GM12801 (cell line): ENCODE measurements around the gene SAMD9.

Source experiments
- TF ChIP-seq, protein P1 (sequence below): IDR thresholded peaks from one replicate; pipeline ENCODE4 v1.5.1; 2011; ENCODE audit warnings: control low read depth; ENCODE audit not compliant: insufficient read length; ENCODE audit errors: extremely low read depth

The SAMD9 gene

DNA sequence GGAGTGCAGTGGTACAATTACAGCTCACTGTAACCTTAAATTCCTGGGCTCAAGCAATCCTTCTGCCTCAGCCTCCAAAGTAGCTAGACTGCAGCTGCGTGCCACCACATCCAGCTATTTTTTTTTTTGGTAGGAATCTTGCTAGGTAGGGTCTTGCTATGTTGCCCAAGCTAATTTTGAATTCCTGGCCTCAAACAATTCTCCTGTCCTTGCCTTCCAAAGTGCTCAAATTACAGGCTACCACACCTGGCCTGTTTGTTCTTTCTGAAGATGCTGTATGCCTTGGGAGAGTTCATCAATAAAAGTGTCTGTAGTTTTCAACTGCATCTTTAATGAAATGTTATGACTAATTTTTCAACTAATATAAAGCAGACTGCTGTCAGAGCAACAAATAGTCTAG lies 452 bp downstream of the SAMD9 start:
- TF ChIP-seq, protein P1, sequence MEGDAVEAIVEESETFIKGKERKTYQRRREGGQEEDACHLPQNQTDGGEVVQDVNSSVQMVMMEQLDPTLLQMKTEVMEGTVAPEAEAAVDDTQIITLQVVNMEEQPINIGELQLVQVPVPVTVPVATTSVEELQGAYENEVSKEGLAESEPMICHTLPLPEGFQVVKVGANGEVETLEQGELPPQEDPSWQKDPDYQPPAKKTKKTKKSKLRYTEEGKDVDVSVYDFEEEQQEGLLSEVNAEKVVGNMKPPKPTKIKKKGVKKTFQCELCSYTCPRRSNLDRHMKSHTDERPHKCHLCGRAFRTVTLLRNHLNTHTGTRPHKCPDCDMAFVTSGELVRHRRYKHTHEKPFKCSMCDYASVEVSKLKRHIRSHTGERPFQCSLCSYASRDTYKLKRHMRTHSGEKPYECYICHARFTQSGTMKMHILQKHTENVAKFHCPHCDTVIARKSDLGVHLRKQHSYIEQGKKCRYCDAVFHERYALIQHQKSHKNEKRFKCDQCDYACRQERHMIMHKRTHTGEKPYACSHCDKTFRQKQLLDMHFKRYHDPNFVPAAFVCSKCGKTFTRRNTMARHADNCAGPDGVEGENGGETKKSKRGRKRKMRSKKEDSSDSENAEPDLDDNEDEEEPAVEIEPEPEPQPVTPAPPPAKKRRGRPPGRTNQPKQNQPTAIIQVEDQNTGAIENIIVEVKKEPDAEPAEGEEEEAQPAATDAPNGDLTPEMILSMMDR, result no peak

DNA sequence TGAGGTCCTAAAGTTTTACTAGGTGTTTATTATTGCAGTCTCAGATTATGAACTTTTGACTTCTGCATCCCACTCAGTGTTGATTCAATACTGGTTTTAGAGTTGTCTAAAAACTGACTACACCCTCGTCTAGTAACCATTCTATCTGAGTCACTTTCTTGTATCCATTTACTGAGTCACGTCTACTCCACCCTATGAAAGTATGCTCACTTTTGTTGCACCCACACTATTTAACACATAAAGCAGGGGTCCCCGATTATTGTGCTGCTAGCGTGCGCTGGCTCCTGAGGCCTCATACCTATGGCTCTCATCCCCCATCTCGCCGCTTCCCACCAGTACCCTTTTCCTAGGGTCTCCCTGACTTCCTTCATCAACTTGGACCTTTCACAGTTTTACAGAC lies 2.0 kb downstream of the SAMD9 start:
- TF ChIP-seq, protein P1, result no peak

DNA sequence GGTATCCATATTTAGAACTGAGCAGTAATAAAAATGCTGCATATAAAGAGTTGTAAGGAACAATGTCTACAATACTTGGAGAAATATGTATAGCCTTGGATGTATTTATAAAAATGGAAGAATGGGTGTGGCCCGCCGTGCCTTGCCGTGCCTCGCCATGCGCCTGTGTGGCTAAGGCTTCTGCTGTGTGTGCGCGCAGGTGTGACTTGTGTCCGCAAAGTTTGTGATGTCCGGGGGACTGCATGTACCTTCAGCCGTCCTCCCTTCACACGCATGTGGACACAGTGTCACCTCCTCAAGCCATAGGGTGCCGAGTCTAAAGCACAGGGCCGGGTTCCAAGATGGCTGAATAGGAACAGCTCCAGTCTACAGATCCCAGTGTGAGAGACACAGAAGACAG lies 9.8 kb downstream of the SAMD9 start:
- TF ChIP-seq, protein P1, result no peak

DNA sequence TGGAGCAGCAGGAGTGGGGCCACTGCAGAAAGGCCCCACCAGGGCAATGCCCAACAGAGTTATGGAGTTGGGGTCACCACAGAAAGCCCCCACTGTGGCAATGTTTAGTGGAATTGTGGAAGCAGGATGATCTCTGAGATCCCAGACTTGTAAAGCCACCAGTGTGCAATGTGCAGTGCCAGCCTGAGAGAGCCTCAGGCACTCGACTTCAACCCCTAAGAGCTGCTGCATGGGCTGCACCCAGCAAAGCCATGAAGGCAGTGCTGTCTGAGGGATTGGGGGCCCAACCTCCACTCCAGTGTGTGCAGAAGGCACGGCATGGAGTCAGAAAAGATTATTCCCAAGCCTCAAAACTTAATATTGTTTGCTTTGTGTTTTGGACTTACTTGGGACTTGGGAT lies 20.4 kb downstream of the SAMD9 start:
- TF ChIP-seq, protein P1, result no peak

DNA sequence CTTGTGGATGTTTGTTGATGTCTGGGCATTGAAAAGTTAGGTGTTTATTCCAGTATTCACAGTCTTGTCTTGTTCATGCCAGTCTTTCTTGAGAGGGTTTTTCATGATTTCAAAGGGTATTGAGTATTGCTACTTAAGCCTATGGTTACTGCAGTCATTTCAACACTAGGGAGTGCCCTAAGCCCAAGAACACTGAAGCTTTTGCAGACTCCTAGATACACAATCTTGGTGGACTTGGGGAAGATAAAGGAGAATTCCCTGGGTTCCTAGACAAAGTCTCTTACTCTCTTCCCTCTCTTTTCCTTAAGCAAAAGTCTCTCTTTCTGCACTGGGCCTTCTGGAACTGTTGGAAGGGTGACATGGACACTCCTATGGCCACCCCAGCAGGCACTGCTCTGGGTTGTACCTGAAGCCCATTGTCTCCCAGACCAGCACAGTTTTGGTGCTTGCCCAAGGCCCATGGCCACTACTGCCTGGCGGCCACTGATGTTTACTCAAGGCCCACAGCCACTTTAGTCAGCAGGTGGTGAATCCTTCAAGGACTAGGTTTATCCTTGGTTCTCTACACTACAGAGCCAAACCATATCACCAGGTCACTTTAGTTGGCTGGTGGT lies 24.9 kb downstream of the SAMD9 start:
- TF ChIP-seq, protein P1, result no peak

DNA sequence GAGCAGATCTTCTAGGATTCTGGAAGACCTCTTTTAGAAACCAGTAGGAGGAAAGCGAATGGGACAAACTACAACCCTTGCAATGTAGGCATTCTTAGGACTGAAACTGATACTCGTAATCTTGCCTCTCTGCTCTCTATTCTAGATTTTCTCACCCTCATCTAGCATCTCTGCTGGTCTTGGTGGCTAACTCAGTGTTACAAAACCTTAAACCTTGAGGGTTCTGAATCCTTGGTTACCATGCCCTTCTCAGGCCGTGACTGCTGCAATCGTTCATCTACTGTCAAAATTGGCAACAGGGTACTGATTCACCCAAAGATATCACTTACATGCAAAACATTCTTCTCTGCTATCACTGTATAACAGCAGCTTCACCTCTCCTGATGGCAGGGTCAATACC lies 55.2 kb downstream of the SAMD9 start:
- TF ChIP-seq, protein P1, result no peak

DNA sequence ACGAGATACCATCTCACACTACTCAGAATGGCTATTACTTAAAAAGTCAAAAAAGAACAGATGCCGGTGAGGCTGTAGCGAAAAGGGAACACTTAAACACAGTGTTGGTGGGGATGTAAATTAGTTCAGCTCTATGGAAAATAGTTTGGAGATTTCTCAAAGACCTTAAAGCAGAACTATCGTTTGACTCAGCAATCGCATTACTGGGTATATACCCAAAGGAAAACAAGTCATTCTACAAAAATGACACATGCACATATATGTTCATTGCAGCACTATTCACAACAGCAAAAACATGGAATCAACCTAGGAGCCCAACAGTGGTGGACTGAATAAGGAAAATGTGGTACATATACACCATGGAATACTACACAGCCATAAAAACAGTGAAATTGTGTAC lies 56.9 kb downstream of the SAMD9 start:
- TF ChIP-seq, protein P1, result no peak

DNA sequence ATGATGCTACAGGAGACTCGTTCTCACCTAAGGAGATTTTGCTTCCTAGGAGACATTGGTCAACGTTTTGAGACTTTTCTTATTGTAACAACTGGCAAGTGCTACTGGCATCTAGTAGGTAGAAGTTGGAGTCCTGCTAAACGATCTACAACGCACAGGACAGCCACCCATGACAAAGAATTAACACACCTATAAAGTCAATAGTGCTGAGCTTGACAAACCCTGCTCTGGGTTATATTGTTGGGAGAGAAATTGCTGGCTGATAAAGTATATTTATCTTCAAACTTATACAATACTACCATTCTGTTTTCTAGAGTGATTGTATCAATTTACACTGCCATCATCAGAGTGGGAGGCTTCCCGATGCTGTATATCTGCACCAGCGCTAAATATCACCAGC lies 57.8 kb downstream of the SAMD9 start:
- TF ChIP-seq, protein P1, result no peak
